Activated CD4-positive, alpha-beta memory T cell treated with anti-CD3 and anti-CD28 coated beads for 36 hours (primary cell): ENCODE results near the gene SV2A. TPM values are rescaled to one million over a fixed set of nuclear protein-coding genes. Genes with fewer than 3 reads are reported as not detected.
A peak's percentile ranks its signal among the peaks of the same experiment; 100 is the strongest.
"Not testable (repeated sequence)": the region's sequence is repeated elsewhere in the genome, so short reads cannot be mapped to it uniquely, and the experiment has no call there.

ENCODE experiments used
- CTCF ChIA-PET: fragments of 350-600 bp; sonication (Branson Sonifier 250); formaldehyde crosslinking; loops from one replicate; lab custom pipeline; 2021; ENCODE audit warnings: antibody characterized with exemption, inconsistent platforms; lab: Charles Lee
- POLR2A ChIA-PET: fragments of 350-600 bp; sonication (Branson Sonifier 250); formaldehyde crosslinking; loops from one replicate; lab custom pipeline; 2021; ENCODE audit warnings: antibody characterized with exemption; lab: Charles Lee
- DNase-seq: peaks from one replicate; pipeline ENCODE4 v3.0.0-alpha.2; 2020
- H3K27ac Mint-ChIP-seq: one replicate; pipeline ENCODE4 v1.8.0; 2021; ENCODE audit warnings: mixed read lengths
- H3K27me3 Mint-ChIP-seq: one replicate; pipeline ENCODE4 v1.8.0; 2021; ENCODE audit warnings: mixed read lengths
- H3K36me3 Mint-ChIP-seq: one replicate; pipeline ENCODE4 v1.8.0; 2021; ENCODE audit warnings: mixed read lengths
- H3K4me1 Mint-ChIP-seq: one replicate; pipeline ENCODE4 v1.8.0; 2021; ENCODE audit warnings: low read depth, mixed read lengths
- H3K4me3 Mint-ChIP-seq: one replicate; pipeline ENCODE4 v1.8.0; 2021; ENCODE audit warnings: mild to moderate bottlenecking, mixed read lengths
- H3K9me3 Mint-ChIP-seq: one replicate; pipeline ENCODE4 v1.8.0; 2021; ENCODE audit warnings: mixed read lengths
- intact Hi-C: fragments of 100-400 bp; cut with micrococcal nuclease; formaldehyde crosslinking; loops from one replicate; pipeline ENCODE4 v1.15.1; 2023
- total RNA-seq, 2 experiments: library from RNA; stranded (reverse); gene quantifications; one replicate each; pipeline ENCODE4 v1.2.3, GENCODE V29; 2021

The SV2A gene
- total RNA-seq, 2 experiments from 2014 or later, result 9.6 to 9.8 TPM

DNA sequence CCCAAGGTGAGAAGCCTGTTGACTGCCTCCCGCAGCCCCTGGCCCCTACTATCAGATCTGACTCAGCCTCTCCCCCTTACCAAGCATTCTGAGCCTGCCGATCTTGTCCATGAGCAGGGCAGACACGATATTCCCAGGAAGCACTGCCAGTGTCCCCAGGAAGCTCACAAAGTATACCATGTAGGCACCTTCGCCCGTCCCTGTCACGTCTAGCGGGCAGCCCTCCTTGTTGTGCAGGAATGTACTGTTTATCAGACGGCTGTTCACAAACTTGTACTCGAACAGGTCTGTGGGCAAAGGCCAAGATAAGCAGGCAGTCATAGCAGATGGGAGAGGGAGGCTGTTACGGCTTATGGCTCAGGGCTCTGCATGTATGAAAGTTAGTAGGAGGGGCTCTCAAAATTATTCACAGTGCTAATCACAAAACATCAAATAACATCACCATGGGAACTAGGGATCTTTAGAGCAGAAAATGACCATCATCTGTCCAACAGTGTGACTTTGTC is 11.0 kb downstream of the SV2A start:
- H3K27me3 Mint-ChIP-seq, result no peaks in the 10 kb centered on the region
- intact Hi-C loops, result no loop called here
- H3K27ac Mint-ChIP-seq, result no peak overlapping the region
- H3K4me1 Mint-ChIP-seq, result no peaks in the 10 kb centered on the region
- peaks cover 8% of the 10 kb centered on the region for H3K36me3 Mint-ChIP-seq
- no peak overlapping the region for H3K4me3 Mint-ChIP-seq
- DNase-seq, result no peak
- ChIA-PET POLR2A (no interaction called here), CTCF (no interaction called here)
- no peaks in the 10 kb centered on the region for H3K9me3 Mint-ChIP-seq

DNA sequence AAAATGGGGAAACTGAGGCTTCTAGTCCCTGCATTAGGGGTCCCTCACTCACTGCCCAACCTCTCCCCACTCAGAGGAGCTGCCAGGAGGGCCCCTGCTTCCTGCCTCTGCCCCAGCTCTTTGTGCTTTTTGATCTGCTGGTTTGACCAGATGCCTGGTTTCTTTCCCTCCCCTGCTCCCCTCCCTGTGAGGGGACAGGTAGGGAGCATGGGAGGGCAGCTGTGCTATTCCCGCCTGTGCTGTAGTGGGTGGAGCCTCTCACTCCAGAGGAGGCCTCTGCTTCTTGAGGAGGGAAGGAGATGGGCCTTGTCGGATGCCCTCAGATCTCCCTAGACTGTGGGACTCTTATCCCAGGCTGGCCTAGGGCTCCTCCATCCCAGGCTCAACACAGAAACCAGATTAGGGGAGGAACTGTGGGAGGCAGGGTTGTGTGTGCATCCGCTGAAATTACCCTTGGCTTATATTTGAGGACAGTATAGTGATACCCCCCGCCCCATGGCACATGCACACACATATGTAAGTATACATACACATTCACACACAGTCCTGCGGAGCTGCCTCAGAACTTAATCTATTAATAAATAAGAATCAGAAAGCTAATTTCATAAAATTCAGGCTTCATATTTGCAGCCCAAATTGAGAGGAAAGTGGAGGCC is 13.7 kb downstream of the SV2A start:
- DNase-seq, result no peak
- ChIA-PET CTCF (no interaction called here), POLR2A (no interaction called here)
- Mint-ChIP-seq H3K4me1 (peaks cover 17% of the 10 kb centered on the region), H3K9me3 (no peaks in the 10 kb centered on the region), H3K4me3 (no peak overlapping the region), H3K27me3 (no peaks in the 10 kb centered on the region), H3K36me3 (peaks cover 11% of the 10 kb centered on the region), H3K27ac (no peak overlapping the region)
- intact Hi-C loops, result no loop called here

DNA sequence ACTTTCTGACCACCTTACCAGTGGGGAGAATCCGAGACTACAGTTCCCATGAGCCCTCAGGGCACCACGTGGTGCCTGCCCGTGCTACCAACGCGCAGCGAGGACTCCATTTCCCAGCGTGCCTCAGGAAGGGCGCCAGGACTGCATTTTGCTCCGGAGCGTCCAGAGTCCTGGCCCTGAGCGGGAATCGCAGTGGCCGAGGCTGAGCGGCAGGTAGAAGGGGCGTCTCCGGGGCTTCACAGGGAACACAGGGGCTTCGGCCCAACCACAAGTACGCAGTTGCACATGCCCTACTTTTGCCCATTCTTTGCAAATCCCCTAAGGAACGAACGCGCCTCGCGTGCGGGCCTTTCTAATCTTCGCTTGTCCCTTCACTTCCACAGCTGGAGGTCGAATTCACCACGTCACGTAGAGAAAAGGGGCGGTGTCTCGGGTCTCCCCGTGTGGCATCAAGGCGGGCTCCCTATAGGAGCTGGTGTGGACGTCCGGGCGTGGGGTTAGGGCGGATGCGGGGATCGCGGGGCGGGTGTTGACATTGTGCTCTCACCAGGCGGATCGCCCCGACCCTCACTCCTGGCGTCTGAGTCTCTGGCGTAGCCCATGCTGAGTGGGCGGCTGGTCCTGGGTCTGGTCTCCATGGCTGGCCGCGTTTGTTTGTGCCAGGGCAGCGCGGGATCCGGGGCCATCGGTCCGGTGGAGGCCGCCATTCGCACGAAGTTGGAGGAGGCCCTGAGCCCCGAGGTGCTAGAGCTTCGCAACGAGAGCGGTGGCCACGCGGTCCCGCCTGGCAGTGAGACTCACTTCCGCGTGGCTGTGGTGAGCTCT is 18.0 kb downstream of the SV2A start, which contains the start of gene BOLA1:
Gene BOLA1 (plus strand): TSS at position 109 of the 825 bp plus-strand sequence. CDS start 492 bp downstream, at position 601.
- ChIA-PET CTCF (interaction anchor here (1.1 to 1.3 kb wide), 4 partner anchors 11 to 169 kb away, joined by 3 to 7 read pairs (median 4); no protein-coding TSS in a partner anchor), POLR2A (interaction anchor here (1.2 to 2.6 kb wide), 3 partner anchors 11 to 28 kb away, joined by 6 to 29 read pairs (median 6); partner anchors contain the start of gene SF3B4)
- H3K27ac Mint-ChIP-seq, result peak within 1 kb of the TSS; percentile 94
- H3K4me1 Mint-ChIP-seq, result peaks cover 19% of the 10 kb centered on the region
- peak; percentile 90 for DNase-seq
- peaks cover 7% of the 10 kb centered on the region for H3K36me3 Mint-ChIP-seq
- H3K27me3 Mint-ChIP-seq, result no peaks in the 10 kb centered on the region
- H3K9me3 Mint-ChIP-seq, result no peaks in the 10 kb centered on the region
- intact Hi-C loops, result loop anchor here (1.0 kb wide), 1 partner anchor 28 kb away; the partner anchor contains the start of gene SF3B4
- H3K4me3 Mint-ChIP-seq, result peak within 1 kb of the TSS; percentile 90

DNA sequence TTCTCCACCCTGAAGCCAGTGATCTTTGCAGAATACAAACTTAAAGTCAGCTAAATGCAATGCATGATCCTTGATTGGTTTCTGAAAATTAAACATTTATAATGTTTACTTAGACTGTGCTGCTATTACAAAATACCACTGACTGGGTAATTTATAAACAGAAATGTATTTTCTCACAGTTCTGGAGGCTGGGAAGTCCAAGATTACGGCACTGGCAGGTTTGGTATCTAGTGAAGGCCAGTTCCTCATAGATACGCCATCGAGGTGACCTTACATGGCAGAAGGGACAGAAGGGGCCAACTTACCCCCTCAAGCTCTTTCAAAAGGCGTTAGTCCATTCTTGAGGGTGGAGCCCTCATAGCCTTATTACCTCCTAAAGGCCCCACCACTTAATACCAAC is 21.1 kb downstream of the SV2A start:
- no peak for DNase-seq
- ChIA-PET POLR2A (no interaction called here), CTCF (no interaction called here)
- peaks cover 3% of the 10 kb centered on the region for H3K36me3 Mint-ChIP-seq
- H3K4me1 Mint-ChIP-seq, result peaks cover 19% of the 10 kb centered on the region
- H3K9me3 Mint-ChIP-seq, result no peaks in the 10 kb centered on the region
- no peaks in the 10 kb centered on the region for H3K27me3 Mint-ChIP-seq
- H3K27ac Mint-ChIP-seq, result no peak overlapping the region
- intact Hi-C loops, result no loop called here
- no peak overlapping the region for H3K4me3 Mint-ChIP-seq

- CTCF ChIA-PET, result interaction anchor here (0.9 to 2.5 kb wide), 15 partner anchors 10 to 298 kb away, joined by 3 to 19 read pairs (median 4); partner anchors contain the start of genes BOLA1 and SF3B4
- no peaks in the 10 kb centered on the region for H3K36me3 Mint-ChIP-seq
- no peaks in the 10 kb centered on the region for H3K27me3 Mint-ChIP-seq
- no peak overlapping the region for H3K4me3 Mint-ChIP-seq
- H3K27ac Mint-ChIP-seq, result no peak overlapping the region
- DNase-seq, result no peak
- peaks cover 2% of the 10 kb centered on the region for H3K4me1 Mint-ChIP-seq
- POLR2A ChIA-PET, result interaction anchor here (0.8 to 6.6 kb wide), 9 partner anchors 10 to 298 kb away, joined by 3 to 118 read pairs (median 29); partner anchors contain the start of genes BOLA1, OTUD7B, PLEKHO1 and SF3B4
- intact Hi-C loops, result loop anchor here (1.0 to 10.0 kb wide), 3 partner anchors 38 to 676 kb away; partner anchors contain the start of gene SF3B4
- H3K9me3 Mint-ChIP-seq, result no peaks in the 10 kb centered on the region
Observed at GRCh38 chr1:149888999-149889289, 28.7 kb downstream of the SV2A start.

DNA sequence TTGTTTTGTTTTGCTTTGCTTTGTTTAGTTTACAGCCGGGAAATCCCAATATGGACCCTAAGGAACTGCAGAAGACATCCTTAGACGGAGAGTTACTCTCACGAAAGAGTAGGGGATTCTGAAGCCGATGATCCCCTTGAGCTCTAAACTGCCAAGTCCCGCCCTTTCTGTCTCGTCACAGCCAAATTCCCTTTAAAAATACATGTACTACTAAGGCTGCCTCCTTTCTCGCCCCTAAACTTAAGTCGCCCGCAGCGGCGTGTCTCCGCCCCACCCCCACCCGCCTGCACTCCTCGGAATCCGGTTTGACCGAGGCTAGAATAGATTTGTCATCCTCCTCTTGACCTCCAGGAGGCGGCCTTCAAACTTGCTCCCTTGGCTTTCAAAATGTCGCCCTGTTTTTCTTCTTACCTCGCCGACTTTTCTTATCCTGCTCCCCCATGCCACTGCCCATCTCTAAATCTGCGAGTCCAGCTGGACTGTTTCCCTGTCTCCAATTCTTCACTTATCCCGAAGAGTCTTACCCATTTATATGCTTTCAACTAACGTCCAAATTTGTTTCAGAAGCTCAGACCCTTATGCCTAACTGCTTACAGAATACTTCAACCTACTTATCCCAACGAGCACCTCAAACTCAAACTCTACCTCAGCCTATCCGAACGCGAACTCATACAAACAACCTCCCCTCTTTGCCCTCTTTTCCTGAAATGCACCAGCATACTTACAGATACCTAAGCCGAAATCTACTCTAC is 29.2 kb downstream of the SV2A start:
- intact Hi-C loops, result loop anchor here (1.0 to 10.0 kb wide), 3 partner anchors 39 to 676 kb away; partner anchors contain the start of gene SF3B4
- DNase-seq, result peak; percentile 91
- CTCF ChIA-PET, result interaction anchor here (0.6 to 2.5 kb wide), 17 partner anchors 10 to 299 kb away, joined by 3 to 19 read pairs (median 4); partner anchors contain the start of genes BOLA1 and SF3B4
- Mint-ChIP-seq H3K9me3 (no peaks in the 10 kb centered on the region), H3K27me3 (no peaks in the 10 kb centered on the region), H3K27ac (no peak overlapping the region), H3K4me1 (peaks cover 2% of the 10 kb centered on the region), H3K36me3 (no peaks in the 10 kb centered on the region), H3K4me3 (no peak overlapping the region)
- POLR2A ChIA-PET, result interaction anchor here (0.6 to 6.6 kb wide), 22 partner anchors 11 to 298 kb away, joined by 3 to 118 read pairs (median 6); partner anchors contain the start of genes BOLA1, OTUD7B, PLEKHO1 and SF3B4

GRCh38 chr1:149887456-149888246 is 30.0 kb downstream of the SV2A start:
- no peak overlapping the region for H3K27ac Mint-ChIP-seq
- ChIA-PET CTCF (interaction anchor here (0.6 to 2.5 kb wide), 13 partner anchors 18 to 368 kb away, joined by 3 to 19 read pairs (median 4); partner anchors contain the start of gene SF3B4), POLR2A (interaction anchor here (0.6 to 6.6 kb wide), 25 partner anchors 10 to 347 kb away, joined by 3 to 118 read pairs (median 6); partner anchors contain the start of genes BOLA1, OTUD7B, PLEKHO1 and SF3B4)
- H3K36me3 Mint-ChIP-seq, result no peaks in the 10 kb centered on the region
- peaks cover 2% of the 10 kb centered on the region for H3K4me1 Mint-ChIP-seq
- H3K4me3 Mint-ChIP-seq, result no peak overlapping the region
- no peaks in the 10 kb centered on the region for H3K27me3 Mint-ChIP-seq
- intact Hi-C loops, result loop anchor here (1.0 to 10.0 kb wide), 3 partner anchors 40 to 677 kb away; partner anchors contain the start of gene SF3B4
- DNase-seq, result peak; percentile 82
- H3K9me3 Mint-ChIP-seq, result no peaks in the 10 kb centered on the region

- POLR2A ChIA-PET, result interaction anchor here (0.8 to 6.6 kb wide), 23 partner anchors 9 to 347 kb away, joined by 3 to 118 read pairs (median 7); partner anchors contain the start of genes BOLA1, OTUD7B, PLEKHO1 and SF3B4
- not testable (repeated sequence) for H3K27ac Mint-ChIP-seq, H3K9me3 Mint-ChIP-seq, H3K27me3 Mint-ChIP-seq, DNase-seq, H3K4me3 Mint-ChIP-seq, H3K4me1 Mint-ChIP-seq, H3K36me3 Mint-ChIP-seq
- intact Hi-C loops, result loop anchor here (10.0 kb wide), 1 partner anchor 678 kb away; no protein-coding TSS in a partner anchor
- CTCF ChIA-PET, result interaction anchor here (0.9 to 2.5 kb wide), 2 partner anchors 121 to 369 kb away, joined by 3 to 8 read pairs; no protein-coding TSS in a partner anchor
Observed at GRCh38 chr1:149887196-149887455, 30.5 kb downstream of the SV2A start.

DNA sequence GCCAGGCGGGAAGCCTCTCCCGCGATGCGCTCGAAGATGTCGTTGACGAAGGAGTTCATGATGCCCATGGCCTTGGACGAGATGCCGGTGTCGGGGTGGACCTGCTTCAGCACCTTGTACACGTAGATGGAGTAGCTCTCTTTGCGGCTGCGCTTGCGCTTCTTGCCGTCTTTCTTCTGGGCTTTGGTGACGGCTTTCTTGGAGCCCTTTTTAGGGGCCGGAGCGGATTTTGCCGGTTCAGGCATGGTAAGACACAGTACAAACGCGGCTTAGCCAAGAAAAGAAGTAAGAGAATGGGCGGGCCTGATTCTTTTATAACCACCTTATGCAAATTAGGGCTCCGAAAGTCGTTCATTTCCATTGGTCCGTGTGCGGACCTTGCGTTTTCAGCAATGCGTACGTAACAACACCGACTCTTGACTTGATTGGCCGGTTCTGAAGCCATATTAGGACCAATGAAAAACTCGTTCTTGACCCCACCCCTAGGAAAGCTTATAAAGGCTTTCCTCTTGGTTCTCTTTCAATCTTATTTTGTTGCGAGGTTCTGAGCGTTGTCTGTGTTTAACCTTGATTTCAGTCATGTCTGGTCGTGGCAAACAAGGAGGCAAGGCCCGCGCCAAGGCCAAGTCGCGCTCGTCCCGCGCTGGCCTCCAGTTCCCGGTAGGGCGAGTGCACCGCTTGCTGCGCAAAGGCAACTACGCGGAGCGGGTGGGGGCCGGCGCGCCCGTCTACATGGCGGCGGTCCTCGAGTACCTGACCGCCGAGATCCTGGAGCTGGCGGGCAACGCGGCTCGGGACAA is 31.0 kb downstream of the SV2A start:
- no peak overlapping the region for H3K4me3 Mint-ChIP-seq
- intact Hi-C loops, result loop anchor here (10.0 kb wide), 1 partner anchor 678 kb away; no protein-coding TSS in a partner anchor
- no peaks in the 10 kb centered on the region for H3K9me3 Mint-ChIP-seq
- H3K4me1 Mint-ChIP-seq, result peaks cover 10% of the 10 kb centered on the region
- no peaks in the 10 kb centered on the region for H3K36me3 Mint-ChIP-seq
- CTCF ChIA-PET, result interaction anchor here (0.9 to 1.0 kb wide), 2 partner anchors 41 to 369 kb away, joined by 3 read pairs; no protein-coding TSS in a partner anchor
- no peak overlapping the region for H3K27ac Mint-ChIP-seq
- POLR2A ChIA-PET, result interaction anchor here (0.7 to 6.6 kb wide), 23 partner anchors 9 to 409 kb away, joined by 3 to 118 read pairs (median 7); partner anchors contain the start of genes BOLA1, OTUD7B, PLEKHO1 and SF3B4
- peak; percentile 91 for DNase-seq
- no peaks in the 10 kb centered on the region for H3K27me3 Mint-ChIP-seq

DNA sequence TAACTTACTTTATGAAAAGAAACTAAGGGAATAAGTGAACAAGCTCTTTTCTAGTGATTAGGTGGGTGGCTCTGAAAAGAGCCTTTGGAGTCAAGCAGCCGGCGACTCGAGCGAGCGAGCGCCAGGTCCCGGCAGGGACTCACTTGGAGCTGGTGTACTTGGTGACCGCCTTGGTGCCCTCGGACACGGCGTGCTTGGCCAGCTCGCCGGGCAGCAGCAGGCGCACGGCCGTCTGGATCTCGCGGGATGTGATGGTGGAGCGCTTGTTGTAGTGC is 31.6 kb downstream of the SV2A start:
- H3K4me3 Mint-ChIP-seq, H3K9me3 Mint-ChIP-seq, H3K27ac Mint-ChIP-seq, DNase-seq, H3K27me3 Mint-ChIP-seq, H3K36me3 Mint-ChIP-seq: not testable (repeated sequence)
- CTCF ChIA-PET, result interaction anchor here (1.0 kb wide), 1 partner anchor 40 kb away, joined by 3 read pairs; no protein-coding TSS in a partner anchor
- peaks cover 11% of the 10 kb centered on the region for H3K4me1 Mint-ChIP-seq
- intact Hi-C loops, result loop anchor here (10.0 kb wide), 1 partner anchor 679 kb away; no protein-coding TSS in a partner anchor
- POLR2A ChIA-PET, result interaction anchor here (0.7 to 6.6 kb wide), 14 partner anchors 9 to 409 kb away, joined by 3 to 118 read pairs (median 13); partner anchors contain the start of genes BOLA1, OTUD7B, PLEKHO1 and SF3B4
